Measurements from ENCODE around the gene IFITM1. TPM values are rescaled to one million over a fixed set of nuclear protein-coding genes. Genes with fewer than 3 reads are reported as not detected.
A peak's percentile ranks its signal among the peaks of the same experiment; 100 is the strongest.

Gene IFITM1
- total and polyA plus RNA-seq, 2 of the 13 experiments (the other 11 are each of a cell fraction or from before 2014, with no cell fraction given), result 0.38 to 11.1 TPM

DNA sequence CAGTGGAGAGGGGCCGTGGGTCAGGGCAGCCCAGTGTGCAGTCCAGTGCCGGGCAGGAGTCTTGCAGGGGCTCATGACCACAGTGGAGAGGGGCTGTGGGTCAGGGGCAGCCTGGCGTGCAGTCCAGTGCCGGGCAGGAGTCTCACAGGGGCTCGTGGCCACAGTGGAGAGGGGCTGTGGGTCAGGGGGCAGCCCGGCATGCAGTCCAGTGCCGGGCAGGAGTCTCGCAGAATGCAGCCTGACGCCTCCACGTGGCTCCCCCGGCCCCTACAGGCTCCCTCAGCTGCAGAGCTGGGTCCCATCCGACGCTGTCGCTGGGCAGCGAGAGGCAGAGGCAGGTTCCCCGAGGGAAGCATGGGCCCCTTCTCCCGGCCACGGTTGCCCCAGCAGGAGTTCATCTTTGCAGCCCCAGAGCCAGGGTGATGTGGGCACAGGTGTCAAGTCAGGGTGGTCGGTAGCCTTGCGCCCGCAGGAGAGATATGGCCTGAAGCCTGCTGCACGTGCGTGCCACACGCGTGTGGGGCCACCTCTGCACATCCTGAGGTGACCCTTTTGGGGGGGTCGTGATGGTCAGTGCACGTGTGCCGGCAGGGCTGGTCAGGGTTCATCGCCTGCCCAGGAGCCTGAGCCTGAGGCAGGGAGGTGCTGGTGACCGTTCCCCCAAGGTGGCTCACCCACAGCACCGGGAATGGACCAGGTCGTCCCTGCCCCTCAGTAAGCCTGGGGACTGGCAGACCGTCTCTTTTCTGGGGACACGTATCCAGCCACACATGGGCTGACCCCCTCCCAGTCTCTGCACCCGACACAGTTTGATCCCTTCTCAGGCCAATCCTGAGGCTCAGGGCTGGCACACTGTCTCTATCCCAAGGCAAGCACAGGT lies 17.4 kb upstream of the IFITM1 start:
- Histone ChIP-seq H3K9ac (ENCODE audit: insufficient read depth, low read depth, low read length) (no peak overlapping the region), H4K20me1 (ENCODE audit: insufficient read depth, low read length) (no peaks in the 10 kb centered on the region), H3K36me3 (replicated peaks in 1 of 2; ENCODE audit: control insufficient read depth in 1 of 2, insufficient read depth in 2 of 2, low read length in 2 of 2) (0 out of 5 replicates have a peak, but pooled peaks cover 0 to 2% of the 10 kb centered on the region in 2 experiments), H3K4me2 (ENCODE audit: low read depth, low read length) (no peak overlapping the region), H3K4me3 (replicated peaks in 1 of 3; ENCODE audit: insufficient read depth in 1 of 3, low read depth in 2 of 3, low read length in 3 of 3) (no peak overlapping the region), H2AFZ (ENCODE audit: low read length) (no peak overlapping the region), H3K27ac (ENCODE audit: extremely low read length, insufficient read depth, low read length) (no peak overlapping the region), H3K4me1 (ENCODE audit: insufficient read depth, low read length) (peaks cover 35% of the 10 kb centered on the region), H3K79me2 (ENCODE audit: insufficient read depth, low read length) (no peaks in the 10 kb centered on the region), H3K27me3 (ENCODE audit: control insufficient read depth in 1 of 2, insufficient read depth in 2 of 2, low read length in 2 of 2) (peaks cover 11 to 20% of the 10 kb centered on the region in 2 experiments), H3K9me3 (ENCODE audit: low read length) (no peaks in the 10 kb centered on the region)
- intact Hi-C loops (cut with micrococcal nuclease; ENCODE audit: unreplicated experiment) (no loop called here), in situ Hi-C loops (cut with HindIII; ENCODE audit: extremely low pct_ligation_motif_present, low pct_unique_long_range_greater_than_20kb) (no loop called here)
- no TSS peak for BruUV-seq (replicated peaks)
- ChIA-PET CTCF (ENCODE audit: low intra/inter-chr PET ratio, low total read pairs) (no interaction called here), POLR2A (no interaction called here)
- DNase-seq (ENCODE audit: low spot score) (no peak), FAIRE-seq (no peak), ATAC-seq (0 out of 3 replicates have a peak, but pooled peaks have one; percentile 4)
- TF ChIP-seq AGO2 (optimal IDR thresholded peaks at IDR 0.05; ENCODE audit: low read depth, low read length), result peak; percentile 83
- TF ChIP-seq RBFOX2 (IDR thresholded peaks at IDR 0.05; ENCODE audit: low read depth, low read length), result 0 out of 2 replicates have a peak, but pooled peaks have one; percentile 34
- no peak for TF ChIP-seq KDM1A (CRISPR knock-in tag; IDR thresholded peaks at IDR 0.05)
- TF ChIP-seq TBX2 (CRISPR knock-in tag; IDR thresholded peaks at IDR 0.05; ENCODE audit: borderline replicate concordance), result 0 out of 2 replicates have a peak, but pooled peaks have one; percentile 16
- 53% methylated on average over 6 of the region's 35 CpGs for WGBS (ENCODE audit: low lambda C conversion rate)

GRCh38 chr11:297051-297585 lies 16.7 kb upstream of the IFITM1 start:
- Histone ChIP-seq H3K9ac (ENCODE audit: insufficient read depth, low read depth, low read length) (no peak overlapping the region), H3K79me2 (ENCODE audit: insufficient read depth, low read length) (no peaks in the 10 kb centered on the region), H3K36me3 (replicated peaks in 1 of 2; ENCODE audit: control insufficient read depth in 1 of 2, insufficient read depth in 2 of 2, low read length in 2 of 2) (0 out of 5 replicates have a peak, but pooled peaks cover 0 to 2% of the 10 kb centered on the region in 2 experiments), H3K4me3 (replicated peaks in 1 of 3; ENCODE audit: insufficient read depth in 1 of 3, low read depth in 2 of 3, low read length in 3 of 3) (no peak overlapping the region), H3K4me2 (ENCODE audit: low read depth, low read length) (no peak overlapping the region), H3K4me1 (ENCODE audit: insufficient read depth, low read length) (peaks cover 35% of the 10 kb centered on the region), H3K27me3 (ENCODE audit: control insufficient read depth in 1 of 2, insufficient read depth in 2 of 2, low read length in 2 of 2) (peaks cover 11 to 20% of the 10 kb centered on the region in 2 experiments), H4K20me1 (ENCODE audit: insufficient read depth, low read length) (no peaks in the 10 kb centered on the region), H3K9me3 (ENCODE audit: low read length) (no peaks in the 10 kb centered on the region), H3K27ac (ENCODE audit: extremely low read length, insufficient read depth, low read length) (no peak overlapping the region), H2AFZ (ENCODE audit: low read length) (no peak overlapping the region)
- ChIA-PET CTCF (ENCODE audit: low intra/inter-chr PET ratio, low total read pairs) (no interaction called here), POLR2A (no interaction called here)
- no TSS peak for BruUV-seq (replicated peaks)
- in situ Hi-C loops (cut with HindIII; ENCODE audit: extremely low pct_ligation_motif_present, low pct_unique_long_range_greater_than_20kb), result no loop called here
- intact Hi-C loops (cut with micrococcal nuclease; ENCODE audit: unreplicated experiment), result no loop called here
- no peak for FAIRE-seq
- 51% methylated on average over 12 of the region's 13 CpGs for WGBS (ENCODE audit: low lambda C conversion rate)
- DNase-seq (ENCODE audit: low spot score), result no peak
- peak; percentile 5; the same call in 1 of the 3 replicates for ATAC-seq
- TF ChIP-seq ZNF598 (CRISPR knock-in tag; IDR thresholded peaks at IDR 0.05; ENCODE audit: borderline replicate concordance) (no peak), ZFY (CRISPR knock-in tag; IDR thresholded peaks at IDR 0.05) (0 out of 2 replicates have a peak, but pooled peaks have one; percentile 0), CAMTA2 (CRISPR knock-in tag; IDR thresholded peaks at IDR 0.05; ENCODE audit: borderline replicate concordance) (no peak), ZNF615 (CRISPR knock-in tag; IDR thresholded peaks at IDR 0.05; ENCODE audit: borderline replicate concordance) (no peak), ZNF841 (CRISPR knock-in tag; IDR thresholded peaks at IDR 0.05; ENCODE audit: borderline replicate concordance) (no peak), CBX5 (CRISPR knock-in tag; IDR thresholded peaks at IDR 0.05; ENCODE audit: borderline replicate concordance) (no peak), HIVEP1 (CRISPR knock-in tag; IDR thresholded peaks at IDR 0.05) (no peak), ZNF335 (CRISPR knock-in tag; IDR thresholded peaks at IDR 0.05) (no peak), ZNF17 (CRISPR knock-in tag; IDR thresholded peaks at IDR 0.05) (no peak), TEF (CRISPR knock-in tag; IDR thresholded peaks at IDR 0.05) (no peak), CC2D1A (CRISPR knock-in tag; IDR thresholded peaks at IDR 0.05) (no peak), POLR2G (IDR thresholded peaks at IDR 0.05; ENCODE audit: low read depth, low read length) (peak; percentile 27; the same call in 1 of the 2 replicates), ETV5 (CRISPR knock-in tag; IDR thresholded peaks at IDR 0.05; ENCODE audit: borderline replicate concordance) (no peak), ZNF317 (CRISPR knock-in tag; IDR thresholded peaks at IDR 0.05) (no peak), AHR (CRISPR knock-in tag; IDR thresholded peaks at IDR 0.05) (no peak)
